Measurements from ENCODE around the gene KRTAP9-6. TPM values are rescaled to one million over a fixed set of nuclear protein-coding genes. Genes with fewer than 3 reads are reported as not detected.

KRTAP9-6 gene
- total and polyA plus RNA-seq, 10 of the 15 experiments (the other 5 are each of a cell fraction or from before 2014, with no cell fraction given), result not detected

GRCh38 chr17:41308918-41309359 lies 43.8 kb downstream of the KRTAP9-6 start, which contains the start of gene KRTAP16-1 (continued):
- TF ChIP-seq SRF (IDR thresholded peaks at IDR 0.05; ENCODE audit: low read depth in 2 of 2, low read length in 2 of 2), result no peak
- no peak for TF ChIP-seq BACH1 (IDR thresholded peaks at IDR 0.05; ENCODE audit: borderline replicate concordance)
- no peak for TF ChIP-seq NR2C1 (IDR thresholded peaks at IDR 0.05)
- no peak for TF ChIP-seq MTA2 (IDR thresholded peaks at IDR 0.05; ENCODE audit: low read depth)
- no peak for TF ChIP-seq ATF3 (IDR thresholded peaks at IDR 0.05; ENCODE audit: borderline replicate concordance, extremely low read depth, low read depth, low read length)

- Histone ChIP-seq H4K20me1 (ENCODE audit: control insufficient read depth, insufficient read depth) (no peaks in the 10 kb centered on the region), H2AFZ (ENCODE audit: control insufficient read depth, low read depth, low read length) (no peak overlapping the region), H3K9me3 (replicated peaks; ENCODE audit: control insufficient read depth, insufficient read depth, low read length) (no peaks in the 10 kb centered on the region; the same call in 2 of the 3 replicates), H3K36me3 (ENCODE audit: control insufficient read depth in 2 of 2, insufficient read depth in 2 of 2, low read length in 1 of 2) (no peaks in the 10 kb centered on the region), H3K79me2 (ENCODE audit: control insufficient read depth, insufficient read depth, low read length) (no peaks in the 10 kb centered on the region), H3K27ac (ENCODE audit: control insufficient read depth, insufficient read depth) (no peak overlapping the region), H3K4me2 (ENCODE audit: control insufficient read depth, insufficient read depth) (no peak overlapping the region), H3K27me3 (replicated peaks in 1 of 2; ENCODE audit: control insufficient read depth in 2 of 2, insufficient read depth in 2 of 2, low read length in 1 of 2) (peaks cover 3 to 4% of the 10 kb centered on the region in 2 experiments; a peak in 2 of 4 replicates), H3K4me3 (no peak overlapping the region), H3K4me1 (ENCODE audit: control insufficient read depth, insufficient read depth, low read length) (no peaks in the 10 kb centered on the region; the same call in 1 of the 2 replicates), H3K9ac (ENCODE audit: control insufficient read depth, insufficient read depth, low read length) (no peak overlapping the region)
- in situ Hi-C loops (cut with MboI), result no loop called here
- ChIA-PET SMC1A (ENCODE audit: uncharacterized antibody, unreplicated experiment) (no interaction called here), CTCF (no interaction called here), POLR2A (no interaction called here), RAD21 (ENCODE audit: unreplicated experiment) (no interaction called here)
- WGBS (ENCODE audit: insufficient coverage, insufficient replicate concordance, low lambda C conversion rate, missing lambda C conversion rate), result 12% methylated on average over 1 of the region's 1 CpG
- BruUV-seq (replicated peaks), result no TSS peak
- FAIRE-seq, result no peak
- TF ChIP-seq TCF7 (IDR thresholded peaks at IDR 0.05; ENCODE audit: borderline replicate concordance), result no peak
- no peak for TF ChIP-seq ZBTB4 (CRISPR knock-in tag; IDR thresholded peaks at IDR 0.05)
- TF ChIP-seq JUND (IDR thresholded peaks at IDR 0.05; ENCODE audit: low read depth, low read length), result no peak
- no peak for TF ChIP-seq FOXK2 (IDR thresholded peaks at IDR 0.05)
- TF ChIP-seq MXI1 (IDR thresholded peaks at IDR 0.05; ENCODE audit: low read depth, low read length), result no peak
- TF ChIP-seq NRF1 (conservative IDR thresholded peaks at IDR 0.05; ENCODE audit: low read depth, low read length), result no peak
- TF ChIP-seq USF2 (IDR thresholded peaks at IDR 0.05; ENCODE audit: borderline replicate concordance, low read depth, low read length), result no peak
- TF ChIP-seq FOS (IDR thresholded peaks at IDR 0.05; ENCODE audit: borderline replicate concordance, extremely low read depth, insufficient read length), result no peak
- TF ChIP-seq LARP7 (IDR thresholded peaks at IDR 0.05), result no peak
- TF ChIP-seq GABPA (IDR thresholded peaks at IDR 0.05; ENCODE audit: low read depth), result no peak
- TF ChIP-seq ATF2 (IDR thresholded peaks at IDR 0.05; ENCODE audit: low read length), result no peak
- TF ChIP-seq SUZ12 (IDR thresholded peaks at IDR 0.05; ENCODE audit: unreplicated experiment), result no peak
- no peak for ATAC-seq
- no peak for DNase-seq (ENCODE audit: low read depth, low spot score)
- intact Hi-C loops (cut with micrococcal nuclease; ENCODE audit: unreplicated experiment), result no loop called here
Measured at GRCh38 chr17:41311111-41311510, 45.9 kb downstream of the KRTAP9-6 start.
